Esophagus muscularis mucosa (tissue), 4 donors: ENCODE data around the gene SOX8. TPM values are rescaled to one million over a fixed set of nuclear protein-coding genes. Genes with fewer than 3 reads are reported as not detected.

Experiments
- DNase-seq: peaks from one replicate; pipeline ENCODE4 v3.0.0-alpha.2; 2017; ENCODE audit errors: extremely low spot score
- H3K27ac ChIP-seq, 4 donors: fragments of 200-600 bp; sonication (generic); replicated peaks in 1 of 4; 1 replicate in 3 of 4; 2 replicates in 1 of 4; pipeline ENCODE4 v1.5.1; 2016 to 2019; ENCODE audit warnings: mild to moderate bottlenecking in 1 of 4
- H3K27me3 ChIP-seq, 4 donors: fragments of 200-600 bp; sonication (generic); one replicate each; pipeline versions ENCODE4 v1.5.1 to v1.6.0; 2016 to 2019
- H3K36me3 ChIP-seq, 4 donors: fragments of 200-600 bp; sonication (generic); one replicate each; pipeline ENCODE4 v1.5.1; 2016 to 2019
- H3K4me1 ChIP-seq, 4 donors: fragments of 200-600 bp; sonication (generic); one replicate each; pipeline ENCODE4 v1.5.1; 2016 to 2019
- H3K4me3 ChIP-seq, 4 donors: fragments of 200-600 bp; sonication (generic); 1 replicate in 2 of 4; 2 replicates in 2 of 4; pipeline ENCODE4 v1.5.1; 2016 to 2019; ENCODE audit warnings: mild to moderate bottlenecking in 4 of 4, moderate library complexity in 1 of 4
- H3K9me3 ChIP-seq, 4 donors: fragments of 200-600 bp; sonication (generic); 1 replicate in 3 of 4; 2 replicates in 1 of 4; pipeline ENCODE4 v1.5.1; 2016 to 2019
- EP300 ChIP-seq: sonication (generic); formaldehyde crosslinking; IDR thresholded peaks from one replicate; pipeline ENCODE4 v1.6.1; 2017; ENCODE audit warnings: antibody characterized with exemption
- POLR2A ChIP-seq: fragments of 450-650 bp; IDR thresholded peaks from one replicate; pipeline ENCODE4 v1.6.1; 2017; ENCODE audit warnings: antibody characterized with exemption, moderate library complexity, mild to moderate bottlenecking, low read depth
- POLR2AphosphoS5 ChIP-seq, 2 donors: sonication (generic); formaldehyde crosslinking; IDR thresholded peaks; one replicate each; pipeline ENCODE4 v1.6.1; 2017; ENCODE audit warnings: antibody characterized with exemption in 2 of 2
- WGBS: methylation state at CpG from one replicate; pipeline ENCODE4 v1.1.5; 2018; 5-methylcytosine and 5-hydroxymethylcytosine counted together
- intact Hi-C: fragments of 100-400 bp; cut with DNase I; formaldehyde crosslinking; loops from one replicate; pipeline ENCODE4 v1.15.1; 2023
- total RNA-seq, 4 donors: library from RNA; depleted of rRNA; stranded (reverse); fragments of >200 nt; gene quantifications; one replicate each; pipeline versions ENCODE4 v1.1.0 to v1.2.1, GENCODE V29; 2016
- TF ChIP-seq, protein P1 (sequence below), 3 experiments: fragments of 200-600 bp in 2 of 3; fragments of 450-650 bp in 1 of 3; sonication (generic) in 2 of 3; IDR thresholded peaks; one replicate each; pipeline ENCODE4 v1.5.1; 2017 to 2019; ENCODE audit warnings: antibody characterized with exemption in 3 of 3, mild to moderate bottlenecking in 2 of 3, moderate library complexity in 1 of 3

The SOX8 gene
- total RNA-seq, 4 donors from 2014 or later, result 4.1 to 4.6 (median 4.3) TPM

DNA sequence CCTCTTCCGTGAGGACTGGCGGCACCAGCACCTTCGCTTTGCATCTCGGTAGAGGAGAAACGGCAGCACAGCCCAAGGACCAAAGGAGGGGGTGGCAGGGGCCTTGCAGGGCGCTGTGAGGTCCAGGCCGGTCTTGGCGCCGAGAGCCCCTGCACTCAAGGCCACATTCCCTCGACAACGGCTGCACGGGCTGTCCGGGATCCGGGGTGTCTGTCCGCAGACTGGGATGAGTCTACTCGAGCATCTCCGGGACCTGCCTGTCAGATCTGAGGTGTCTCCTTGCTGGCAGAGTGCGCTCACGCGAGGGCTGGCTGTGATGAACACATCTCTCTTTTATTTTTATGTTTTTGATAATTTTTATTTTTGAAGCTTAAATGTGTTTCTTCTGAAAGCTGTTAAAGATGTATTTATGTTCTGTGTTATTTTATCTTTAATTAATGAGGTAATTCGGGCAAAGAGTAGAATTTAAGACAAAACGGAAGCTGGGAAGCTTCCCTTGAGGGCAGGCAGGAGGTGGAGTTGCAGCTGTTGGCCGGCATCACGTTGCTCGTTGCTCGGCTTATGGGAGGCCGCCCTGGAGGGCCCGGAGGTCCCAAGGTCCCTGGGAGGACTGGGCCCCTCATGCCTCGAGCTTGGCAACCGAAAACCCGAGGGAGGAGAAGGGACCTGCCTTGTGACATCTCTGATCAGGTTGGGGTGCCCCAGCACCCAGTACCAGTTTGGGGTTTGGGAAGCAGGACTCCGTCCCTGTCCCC, 4.3 kb downstream of the SOX8 start:
- Histone ChIP-seq H3K4me1 (peaks cover 4 to 20% (median 16%) of the 10 kb centered on the region in 4 donors), H3K27ac (no peak overlapping the region), H3K36me3 (no peaks in the 10 kb centered on the region), H3K27me3 (peaks cover 0 to 100% (median 16%) of the 10 kb centered on the region in 4 donors), H3K4me3 (no peak overlapping the region), H3K9me3 (no peaks in the 10 kb centered on the region)
- 89% methylated on average over 21 of the region's 32 CpGs for WGBS
- no peak for DNase-seq
- TF ChIP-seq EP300, result no peak
- no peak for TF ChIP-seq POLR2AphosphoS5 (IDR thresholded peaks at IDR 0.05)
- TF ChIP-seq, protein P1, sequence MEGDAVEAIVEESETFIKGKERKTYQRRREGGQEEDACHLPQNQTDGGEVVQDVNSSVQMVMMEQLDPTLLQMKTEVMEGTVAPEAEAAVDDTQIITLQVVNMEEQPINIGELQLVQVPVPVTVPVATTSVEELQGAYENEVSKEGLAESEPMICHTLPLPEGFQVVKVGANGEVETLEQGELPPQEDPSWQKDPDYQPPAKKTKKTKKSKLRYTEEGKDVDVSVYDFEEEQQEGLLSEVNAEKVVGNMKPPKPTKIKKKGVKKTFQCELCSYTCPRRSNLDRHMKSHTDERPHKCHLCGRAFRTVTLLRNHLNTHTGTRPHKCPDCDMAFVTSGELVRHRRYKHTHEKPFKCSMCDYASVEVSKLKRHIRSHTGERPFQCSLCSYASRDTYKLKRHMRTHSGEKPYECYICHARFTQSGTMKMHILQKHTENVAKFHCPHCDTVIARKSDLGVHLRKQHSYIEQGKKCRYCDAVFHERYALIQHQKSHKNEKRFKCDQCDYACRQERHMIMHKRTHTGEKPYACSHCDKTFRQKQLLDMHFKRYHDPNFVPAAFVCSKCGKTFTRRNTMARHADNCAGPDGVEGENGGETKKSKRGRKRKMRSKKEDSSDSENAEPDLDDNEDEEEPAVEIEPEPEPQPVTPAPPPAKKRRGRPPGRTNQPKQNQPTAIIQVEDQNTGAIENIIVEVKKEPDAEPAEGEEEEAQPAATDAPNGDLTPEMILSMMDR (IDR thresholded peaks at IDR 0.05), result no peak
- TF ChIP-seq POLR2A, result no peak
- intact Hi-C loops, result no loop called here

DNA sequence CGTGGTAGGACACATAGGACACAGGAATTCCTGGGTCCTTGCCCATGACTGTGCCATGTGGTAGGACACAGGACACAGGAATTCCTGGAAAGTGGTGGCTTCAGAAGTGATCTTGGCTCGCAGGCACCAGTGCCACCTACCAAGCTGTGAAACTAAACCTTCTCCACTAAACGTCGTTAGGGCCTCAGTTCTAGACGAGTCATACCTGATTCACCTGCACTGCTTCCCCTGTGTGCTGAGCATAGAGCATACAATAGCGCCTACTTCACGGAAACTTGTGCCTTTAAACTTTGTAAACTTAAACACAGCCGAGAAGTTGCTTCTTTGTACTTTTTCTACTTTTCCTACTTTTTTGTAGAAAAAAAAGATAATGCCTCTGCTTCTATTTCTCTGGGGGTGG, 4.8 kb downstream of the SOX8 start:
- WGBS, result 82% methylated on average over 8 of the region's 8 CpGs

DNA sequence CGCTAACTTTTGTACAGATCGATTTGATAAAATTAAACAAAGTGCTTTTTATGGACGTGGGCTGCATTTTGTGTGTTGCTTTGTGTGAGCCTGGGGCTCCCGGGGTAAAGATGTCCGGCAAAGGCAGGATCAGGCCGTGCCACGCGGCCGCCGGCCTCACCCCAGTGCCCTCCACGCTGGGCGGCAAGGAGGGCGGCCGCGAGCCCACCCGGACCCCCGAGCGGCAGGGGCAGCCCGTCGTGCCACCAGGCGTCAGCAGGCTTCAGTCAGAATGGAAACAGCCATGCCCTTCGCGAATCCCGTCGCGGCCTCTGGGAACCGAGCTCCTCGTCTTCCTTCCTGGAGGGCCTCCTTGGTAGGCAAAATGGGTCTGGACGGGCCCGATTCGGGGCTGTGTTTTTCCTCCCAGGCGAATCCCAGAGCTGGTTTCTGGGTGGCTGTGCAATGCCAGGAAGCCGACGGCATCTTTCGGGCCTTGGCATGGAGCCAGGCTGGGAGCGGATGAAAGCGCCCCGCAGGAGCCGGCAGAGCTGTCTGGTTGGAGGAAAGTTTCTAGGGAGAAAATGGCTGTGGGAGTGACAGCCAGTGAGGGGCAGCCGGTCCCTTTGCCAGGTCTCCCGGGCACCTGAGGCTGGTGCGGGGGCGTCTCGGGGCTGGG, 5.5 kb downstream of the SOX8 start:
- Histone ChIP-seq H3K9me3 (no peaks in the 10 kb centered on the region), H3K27me3 (peaks cover 0 to 100% (median 15%) of the 10 kb centered on the region in 4 donors), H3K4me1 (peaks cover 3 to 10% (median 6%) of the 10 kb centered on the region in 4 donors), H3K36me3 (no peaks in the 10 kb centered on the region), H3K27ac (no peak overlapping the region), H3K4me3 (no peak overlapping the region)
- TF ChIP-seq POLR2AphosphoS5 (IDR thresholded peaks at IDR 0.05) (no peak), POLR2A (no peak), EP300 (no peak)
- TF ChIP-seq, protein P1 (IDR thresholded peaks at IDR 0.05), result no peak
- 80% methylated on average over 14 of the region's 44 CpGs for WGBS
- intact Hi-C loops, result no loop called here
- DNase-seq, result no peak

More for the DNA sequence above, 4.8 kb downstream of the SOX8 start:
- Histone ChIP-seq H3K36me3 (no peaks in the 10 kb centered on the region), H3K4me3 (no peak overlapping the region), H3K27me3 (peaks cover 0 to 100% (median 16%) of the 10 kb centered on the region in 4 donors), H3K4me1 (peaks cover 4 to 14% (median 10%) of the 10 kb centered on the region in 4 donors), H3K9me3 (no peaks in the 10 kb centered on the region), H3K27ac (no peak overlapping the region)
- intact Hi-C loops, result no loop called here
- DNase-seq, result no peak
- TF ChIP-seq POLR2A (no peak), EP300 (no peak), POLR2AphosphoS5 (IDR thresholded peaks at IDR 0.05) (no peak)
- TF ChIP-seq, protein P1 (IDR thresholded peaks at IDR 0.05), result no peak

DNA sequence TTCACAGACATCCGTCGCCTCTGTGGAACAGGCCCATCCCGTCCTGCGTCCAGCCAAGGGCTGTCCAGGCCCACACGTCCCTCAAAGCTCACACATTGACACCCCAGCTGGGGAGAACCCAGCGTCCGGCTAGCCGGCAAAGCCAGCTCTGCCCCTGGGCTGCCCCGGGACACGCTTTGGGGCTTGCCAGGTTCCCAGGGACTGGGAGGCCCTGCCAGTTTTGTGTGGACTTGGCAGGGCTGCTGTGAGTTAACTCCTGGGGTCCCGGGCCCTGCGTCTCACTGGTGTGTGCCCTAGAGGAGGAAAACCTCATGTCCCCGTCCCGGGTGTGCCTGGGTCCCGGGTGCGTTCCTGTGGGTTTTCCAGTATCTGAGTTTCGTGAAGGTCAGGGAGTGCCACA, 6.3 kb downstream of the SOX8 start:
- no peak for DNase-seq
- intact Hi-C loops, result no loop called here
- Histone ChIP-seq H3K4me1 (peaks cover 0 to 5% (median 0%) of the 10 kb centered on the region in 4 donors), H3K27me3 (peaks cover 0 to 100% (median 6%) of the 10 kb centered on the region in 4 donors), H3K36me3 (no peaks in the 10 kb centered on the region), H3K9me3 (no peaks in the 10 kb centered on the region), H3K27ac (peak overlapping the region in 1 of 4 donors; percentile 30), H3K4me3 (no peak overlapping the region)
- WGBS, result 75% methylated on average over 4 of the region's 17 CpGs
- TF ChIP-seq POLR2AphosphoS5 (IDR thresholded peaks at IDR 0.05) (no peak), EP300 (no peak), POLR2A (no peak)
- TF ChIP-seq, protein P1 (IDR thresholded peaks at IDR 0.05), result no peak
